Esophagus mucosa (tissue), 1 donor: ENCODE measurements around the gene OR10A5. TPM values are rescaled to one million over a fixed set of nuclear protein-coding genes. Genes with fewer than 3 reads are reported as not detected.
"Not testable (repeated sequence)": the region's sequence is repeated elsewhere in the genome, so short reads cannot be mapped to it uniquely, and the experiment has no call there.

Experiments used
- ATAC-seq: fragments of 200-7000 bp; cut with Tn5 transposase; one replicate; pipeline ENCODE4 v1.9.1; 2020
- total RNA-seq: library from RNA; stranded (reverse); gene quantifications from one replicate; pipeline ENCODE4 v1.2.4, GENCODE V29; 2023
- donor health status: DM: yes; HTN: yes; CAD: no.

The OR10A5 gene, protein sequence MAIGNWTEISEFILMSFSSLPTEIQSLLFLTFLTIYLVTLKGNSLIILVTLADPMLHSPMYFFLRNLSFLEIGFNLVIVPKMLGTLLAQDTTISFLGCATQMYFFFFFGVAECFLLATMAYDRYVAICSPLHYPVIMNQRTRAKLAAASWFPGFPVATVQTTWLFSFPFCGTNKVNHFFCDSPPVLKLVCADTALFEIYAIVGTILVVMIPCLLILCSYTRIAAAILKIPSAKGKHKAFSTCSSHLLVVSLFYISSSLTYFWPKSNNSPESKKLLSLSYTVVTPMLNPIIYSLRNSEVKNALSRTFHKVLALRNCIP
- total RNA-seq = not detected

DNA sequence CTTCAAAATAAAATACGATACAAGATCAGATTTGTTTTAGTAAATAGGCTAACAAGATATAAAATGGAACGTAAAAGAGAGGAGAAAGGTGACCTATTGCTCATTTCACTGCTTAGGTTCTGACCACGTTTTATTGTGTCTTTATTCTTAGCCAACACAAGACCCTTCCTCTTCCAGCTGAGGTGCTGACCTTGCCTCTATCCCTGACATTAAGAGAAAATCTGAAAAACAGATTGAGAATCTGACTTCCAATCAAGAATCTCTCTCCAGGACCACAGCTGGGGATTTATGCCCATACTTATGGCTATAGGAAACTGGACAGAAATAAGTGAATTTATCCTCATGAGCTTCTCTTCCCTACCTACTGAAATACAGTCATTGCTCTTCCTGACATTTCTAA, at the start of gene OR10A5:
TSS of gene OR10A5 (plus strand) at position 301 of the 400 bp plus-strand sequence. CDS start at position 301, 0 bp downstream.
- no peak for ATAC-seq

DNA sequence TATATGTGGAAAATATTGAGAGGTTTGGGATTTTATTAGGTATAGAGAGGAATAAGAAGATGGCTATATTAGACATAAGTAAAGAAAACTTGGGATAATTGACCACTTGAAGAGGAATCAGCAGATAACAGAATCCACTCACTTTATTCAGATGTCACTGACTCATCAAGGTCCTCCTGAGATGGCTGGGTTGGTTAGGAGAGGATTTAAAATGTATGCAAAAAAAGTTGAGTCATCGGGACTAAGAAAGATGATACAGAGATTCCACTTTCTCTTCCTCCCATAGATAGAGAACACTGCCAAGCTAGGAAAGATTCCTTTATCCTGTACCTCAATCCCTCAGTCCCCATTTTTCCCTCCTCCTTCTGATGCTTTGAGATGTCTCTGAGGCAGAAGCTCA, 46.1 kb upstream of the OR10A5 start, which contains the start of gene OR6A2:
TSS of gene OR6A2 (minus strand) at position 288 of the 400 bp plus-strand sequence. CDS start 3,981 bp downstream, outside the sequence.
- no peak for ATAC-seq

DNA sequence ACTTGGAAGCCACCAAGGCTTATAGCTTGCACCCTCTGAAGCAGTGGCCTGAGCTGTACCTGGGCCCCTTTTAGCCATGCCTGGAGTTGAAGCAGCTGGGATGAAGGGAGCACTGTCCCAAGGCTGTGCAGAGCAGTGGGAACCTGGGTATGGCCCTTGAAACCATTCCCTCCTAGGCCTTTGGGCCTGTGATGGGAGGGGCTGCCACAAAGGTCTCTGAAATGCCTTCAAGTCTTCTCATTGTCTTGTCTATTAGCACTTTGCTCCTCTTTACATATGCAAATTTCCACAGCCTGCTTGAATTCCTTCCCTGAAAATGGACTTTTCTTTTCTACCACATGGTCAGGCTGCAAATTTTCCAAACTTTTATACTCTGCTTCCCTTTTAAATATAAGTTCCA, 44.4 kb upstream of the OR10A5 start:
- not testable (repeated sequence) for ATAC-seq

DNA sequence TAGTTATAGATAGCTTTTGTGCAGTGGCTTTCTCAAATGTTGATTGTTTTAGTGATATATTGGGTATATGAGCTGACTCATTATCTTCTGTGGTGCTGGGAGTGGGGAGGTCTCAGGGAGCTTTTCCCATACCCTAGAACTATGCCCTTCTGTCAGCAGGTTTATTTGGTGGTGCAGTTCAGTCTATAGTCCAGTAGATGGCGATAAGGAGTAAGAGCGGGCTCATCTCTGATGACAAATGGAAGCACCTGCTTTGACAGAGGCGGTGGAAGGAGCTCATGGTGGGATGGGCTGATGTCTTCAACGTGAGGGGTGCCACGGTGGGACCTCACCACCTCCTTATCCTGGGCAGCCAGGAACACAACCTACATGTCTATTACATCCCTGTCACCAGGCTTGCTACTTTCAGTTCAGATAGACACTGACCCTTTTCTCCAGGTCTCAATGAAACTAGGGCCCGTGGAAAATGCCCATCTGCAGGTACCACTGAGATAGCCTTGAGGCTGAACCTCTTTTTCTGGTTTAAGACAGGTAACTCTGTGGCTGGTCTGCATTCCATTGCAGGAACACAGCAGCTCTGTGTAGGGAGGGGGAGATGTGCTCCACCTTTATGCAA, 33.0 kb upstream of the OR10A5 start:
- ATAC-seq = peak; percentile 74

DNA sequence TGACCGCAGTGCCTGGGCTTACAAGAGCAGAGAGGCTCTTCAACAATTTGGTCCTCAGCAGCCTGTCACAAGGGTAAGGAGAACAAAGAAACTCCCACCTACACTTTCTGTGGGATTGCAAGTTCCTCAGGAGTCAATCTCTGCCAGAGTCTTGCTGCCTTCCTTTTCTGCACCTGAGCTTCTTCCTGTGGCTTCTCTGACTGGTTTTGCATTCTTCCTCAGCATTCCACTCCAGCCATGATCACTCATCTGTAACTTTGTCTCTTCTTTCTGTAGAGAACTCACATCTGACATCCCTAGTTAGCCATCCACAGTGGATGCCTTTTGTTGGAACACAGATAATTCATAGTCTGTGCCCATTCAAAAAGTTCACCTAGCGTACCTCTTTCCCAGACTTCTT, 31.8 kb upstream of the OR10A5 start:
- ATAC-seq = no peak

DNA sequence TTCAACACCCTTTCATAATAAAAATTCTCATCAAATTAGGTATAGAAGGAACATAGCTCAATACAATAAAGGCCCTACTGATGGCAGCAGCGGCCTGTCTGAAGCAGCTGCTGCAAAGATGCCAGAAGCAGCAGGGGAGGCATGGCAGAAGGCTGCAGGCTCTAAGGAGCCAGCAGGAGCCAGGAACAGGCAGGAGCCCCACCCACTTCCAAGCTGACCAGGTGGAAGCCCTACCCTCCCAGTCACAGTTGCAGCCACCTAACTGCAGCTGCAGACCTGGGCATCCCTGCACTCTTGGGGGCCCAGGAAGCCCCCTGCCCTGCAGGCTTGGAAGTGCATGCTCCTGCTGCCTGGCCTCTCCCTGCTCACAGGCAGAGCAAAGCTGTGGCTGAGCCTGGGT, 27.8 kb upstream of the OR10A5 start:
- no peak for ATAC-seq

DNA sequence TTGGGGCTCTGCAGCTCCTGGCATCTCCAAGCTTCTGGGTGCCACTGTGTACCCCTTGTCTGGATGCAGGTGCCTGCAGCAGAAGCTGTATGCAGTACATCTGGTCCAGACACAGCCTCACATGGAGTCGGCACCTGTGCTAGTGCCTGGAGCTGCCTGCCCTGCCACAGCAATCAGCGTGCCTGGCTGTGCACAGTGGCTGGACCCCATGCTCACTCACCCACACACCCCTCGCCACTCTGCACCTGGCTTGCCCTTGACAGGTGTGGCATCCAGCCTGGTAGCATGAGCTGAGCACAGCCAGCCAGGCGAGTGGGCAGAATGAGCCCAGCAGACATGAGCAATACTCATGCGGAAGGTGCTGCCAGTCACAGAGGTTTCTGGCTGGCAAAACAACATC, 26.5 kb upstream of the OR10A5 start:
- no peak for ATAC-seq

DNA sequence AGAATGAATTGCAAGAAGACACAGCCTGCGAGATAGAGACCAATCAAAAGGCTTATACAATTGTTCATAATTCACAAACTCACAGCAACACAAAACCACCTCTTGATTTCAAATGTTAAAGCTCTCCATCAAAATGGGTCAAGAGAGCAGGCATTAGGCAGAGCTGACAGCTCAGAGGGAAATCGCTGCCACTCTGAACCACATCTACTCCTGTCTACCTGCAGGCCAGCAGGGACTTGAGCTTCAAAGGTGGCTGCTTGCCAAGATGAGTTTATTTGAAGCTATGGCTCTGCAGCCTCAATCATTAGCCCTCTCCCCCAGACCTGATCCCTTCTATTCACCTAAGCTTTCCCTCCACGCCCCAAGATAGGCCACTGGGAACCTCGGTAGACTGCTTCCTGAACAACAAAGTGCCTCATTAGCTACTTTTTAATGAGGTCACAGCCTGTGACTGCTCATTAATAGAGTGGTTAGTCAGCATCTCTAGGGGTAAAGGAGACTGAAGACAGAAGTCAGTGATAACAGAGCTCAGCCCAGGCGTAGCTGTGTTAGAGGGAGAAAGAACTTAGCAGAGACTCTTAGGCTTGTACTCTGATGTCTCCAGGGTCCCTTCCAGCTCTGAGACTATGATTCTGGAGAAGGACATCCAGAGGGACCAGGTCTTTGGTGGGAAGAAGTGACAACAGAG, 21.2 kb upstream of the OR10A5 start:
- ATAC-seq = no peak

DNA sequence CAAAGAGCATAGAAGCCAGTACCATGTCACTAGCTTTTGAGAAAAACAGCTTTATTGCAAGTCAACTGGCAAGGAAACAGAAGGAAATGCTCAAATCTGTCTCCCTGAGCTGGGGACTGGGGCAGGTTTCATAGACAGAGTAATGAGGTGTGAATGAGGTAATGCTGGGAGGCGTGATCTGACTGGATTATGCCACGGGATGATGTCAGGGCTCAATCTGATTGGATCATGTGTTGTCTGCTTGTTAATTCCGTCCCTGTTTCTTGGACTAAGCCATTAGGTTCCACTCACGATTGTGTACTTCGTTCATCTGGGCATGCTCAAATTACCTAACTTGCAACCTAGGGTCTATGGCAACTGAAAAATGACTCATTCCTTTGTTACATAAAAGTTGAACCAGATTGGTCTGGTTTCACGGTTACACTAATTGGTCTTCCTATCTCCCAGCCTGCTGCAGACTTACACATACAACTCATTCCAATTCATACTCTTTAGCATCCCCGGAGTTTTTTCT, 20.2 kb upstream of the OR10A5 start:
- ATAC-seq = no peak

DNA sequence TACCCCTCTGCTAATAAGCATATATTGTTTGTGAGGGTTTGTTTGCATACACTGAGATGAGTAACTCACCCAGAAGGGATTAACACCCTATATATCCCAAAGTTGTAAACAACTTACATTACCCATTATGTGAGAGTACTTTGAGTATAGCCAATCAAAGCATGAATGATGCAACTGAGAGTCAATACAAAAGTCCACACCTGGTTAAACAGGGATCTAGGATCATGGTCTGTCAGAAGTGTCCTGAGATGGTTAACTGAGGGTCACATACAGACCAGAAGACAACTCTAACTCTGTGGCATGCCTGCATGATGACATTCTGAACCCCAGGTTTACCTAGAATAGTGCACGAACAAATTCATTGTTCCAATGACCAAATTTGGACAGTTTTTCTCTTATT, 17.4 kb upstream of the OR10A5 start:
- no peak for ATAC-seq

DNA sequence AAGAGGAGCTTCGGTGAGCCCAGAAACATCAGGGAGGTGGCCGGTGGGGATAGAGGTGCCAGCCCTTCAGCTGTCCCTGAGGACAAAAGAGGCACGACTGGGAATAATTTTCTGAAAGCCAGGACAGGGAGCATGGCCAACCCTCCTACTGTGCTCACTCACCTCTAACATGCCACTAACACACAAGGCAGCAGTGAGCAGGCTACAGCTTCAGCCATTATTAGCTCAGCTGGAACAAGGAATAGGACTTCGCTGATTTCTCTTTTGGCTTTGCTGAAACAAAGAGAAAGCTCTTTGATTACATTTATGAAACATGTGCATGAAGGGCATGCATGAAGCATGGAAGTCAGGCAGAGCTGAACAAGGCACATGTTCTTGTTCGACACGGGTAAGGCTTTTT, 12.1 kb upstream of the OR10A5 start:
- no peak for ATAC-seq

DNA sequence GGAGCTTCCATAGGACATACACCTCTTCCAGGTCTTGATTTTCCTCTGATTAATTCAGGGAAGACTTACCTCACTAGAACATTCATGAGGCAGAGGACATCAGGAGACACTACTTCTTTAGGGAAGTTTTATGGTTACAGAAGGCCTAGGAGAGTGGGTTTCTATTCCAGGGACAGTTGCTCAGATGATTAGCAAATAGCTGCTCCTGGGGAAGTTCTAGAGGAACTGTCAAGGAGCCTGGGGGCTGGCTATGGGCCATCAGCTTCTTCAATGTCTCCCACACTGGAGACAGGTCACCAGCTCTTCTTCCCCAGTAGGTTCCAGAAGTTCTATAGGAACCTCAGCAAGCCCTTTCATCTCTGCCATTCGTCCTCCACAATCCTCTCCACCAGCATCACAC, 11.5 kb upstream of the OR10A5 start:
- ATAC-seq = no peak

DNA sequence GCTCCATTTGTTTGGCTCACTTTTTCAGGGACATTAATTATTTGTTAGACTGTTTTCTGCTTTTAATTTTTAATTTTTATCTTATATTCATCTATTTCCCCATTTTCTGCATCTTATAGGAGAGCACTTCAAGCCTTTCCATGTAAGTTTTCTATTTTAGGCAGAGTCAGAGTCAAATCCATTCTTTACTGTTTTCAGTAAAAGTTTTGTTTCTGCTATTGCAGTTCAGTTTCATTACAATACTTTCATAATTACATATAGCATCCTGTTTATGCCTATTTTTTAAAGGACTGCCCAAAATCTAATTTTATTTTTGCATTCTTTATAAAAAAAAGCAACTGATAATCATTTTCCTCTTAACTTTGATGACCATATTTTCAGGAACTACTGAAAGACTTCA, 3.8 kb upstream of the OR10A5 start:
- ATAC-seq = no peak

DNA sequence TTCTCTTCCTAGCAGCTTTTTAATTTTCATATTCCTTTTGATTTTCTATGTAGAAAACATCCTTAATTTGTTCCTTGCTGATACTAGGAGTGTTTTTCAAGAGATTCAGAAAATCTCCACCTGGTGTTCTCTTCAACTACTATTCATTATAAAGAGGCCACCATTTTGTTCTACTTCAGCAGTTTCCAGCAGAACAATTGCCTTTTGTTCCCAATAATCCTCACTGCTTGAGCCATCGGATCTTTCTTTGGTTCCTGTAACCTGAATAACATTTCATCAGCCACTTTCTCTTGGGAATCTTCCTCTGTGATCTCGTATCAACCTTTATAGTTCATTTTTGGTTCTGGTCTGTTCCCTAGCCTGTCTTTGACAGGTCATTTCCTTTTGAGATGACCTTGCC, 1.8 kb upstream of the OR10A5 start:
- no peak for ATAC-seq

DNA sequence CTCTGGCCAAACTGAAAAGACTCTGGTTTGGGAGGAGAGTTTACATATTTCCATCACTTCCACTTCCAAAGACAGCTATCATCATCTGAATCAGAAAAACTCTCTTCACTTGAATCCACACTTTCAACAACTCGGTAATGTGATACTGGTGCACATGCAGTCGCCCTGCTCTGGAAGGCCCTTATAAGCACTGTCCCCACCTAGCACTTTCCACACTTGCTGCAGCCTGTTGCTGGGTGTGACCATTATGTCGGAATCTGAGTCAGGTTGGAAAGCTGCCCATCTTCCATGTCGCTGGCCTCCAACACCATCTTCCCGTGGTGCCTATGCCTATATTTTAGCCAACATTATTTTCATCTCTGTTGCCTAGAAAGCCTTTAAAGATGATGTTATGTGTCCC, 1.1 kb upstream of the OR10A5 start:
- ATAC-seq = no peak

DNA sequence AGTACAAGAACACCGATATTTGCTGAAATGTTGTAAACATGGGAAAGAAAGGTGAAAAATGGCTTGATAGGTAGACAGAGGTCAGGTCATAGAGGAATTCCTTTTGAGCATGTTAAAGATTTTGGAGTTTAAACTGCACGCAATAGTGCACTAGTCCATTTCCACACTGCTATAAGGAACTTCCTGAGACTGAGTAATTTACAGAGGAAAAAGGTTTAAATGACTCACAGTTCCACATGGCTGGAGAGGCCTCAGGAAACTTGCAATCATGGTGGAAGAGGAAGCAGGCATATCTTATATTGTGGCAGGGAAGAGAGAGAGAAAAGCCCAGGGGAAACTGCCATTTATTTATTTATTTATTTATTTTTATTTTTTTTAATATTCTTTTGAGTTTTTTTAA, 5.0 kb downstream of the OR10A5 start:
- no peak for ATAC-seq

DNA sequence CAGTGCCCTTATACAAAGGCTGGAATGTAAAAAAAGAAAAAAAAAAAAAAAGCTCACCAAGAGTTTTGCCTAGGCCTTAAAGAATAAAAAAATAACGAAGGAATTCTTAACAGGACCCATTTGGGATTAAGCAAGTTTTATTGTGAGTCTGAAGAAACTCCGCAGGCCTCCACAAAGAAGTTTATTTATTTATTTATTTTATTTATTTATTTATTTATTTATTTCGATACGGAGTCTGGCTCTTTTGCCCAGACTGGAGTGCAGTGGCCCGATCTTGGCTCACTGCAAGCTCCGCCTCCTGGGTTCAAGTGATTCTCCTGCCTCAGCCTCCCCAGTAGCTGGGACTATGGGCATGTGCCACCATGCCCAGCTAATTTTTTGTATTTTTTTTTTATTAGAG, 9.3 kb downstream of the OR10A5 start:
- not testable (repeated sequence) for ATAC-seq

DNA sequence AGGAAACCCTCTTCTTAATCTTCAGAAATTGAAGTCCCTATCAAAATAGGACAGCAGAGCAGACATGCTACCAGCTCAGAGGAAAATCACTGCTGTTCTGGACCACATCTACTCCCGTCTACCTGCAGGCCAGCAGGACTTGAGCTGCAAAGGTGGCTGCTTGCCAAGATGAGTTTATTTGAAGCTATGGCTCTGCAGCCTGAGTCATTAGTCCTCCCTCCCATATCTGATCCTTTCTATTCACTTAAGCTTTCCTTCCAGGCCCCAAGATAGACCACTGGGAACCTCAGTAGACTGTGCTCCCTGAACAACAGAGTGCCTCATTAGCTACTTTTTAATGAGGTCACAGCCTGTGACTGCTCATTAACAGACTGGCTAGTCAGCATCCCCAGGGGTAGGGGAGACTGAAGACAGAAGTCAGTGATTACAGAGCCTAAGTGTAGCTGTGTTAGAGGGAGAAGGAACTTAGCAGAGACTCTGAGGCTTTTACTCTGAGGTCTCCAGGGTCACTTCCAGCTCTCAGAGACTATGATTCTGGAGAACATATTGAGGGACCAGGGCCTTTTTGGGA, 10.6 kb downstream of the OR10A5 start:
- ATAC-seq = peak; percentile 60

DNA sequence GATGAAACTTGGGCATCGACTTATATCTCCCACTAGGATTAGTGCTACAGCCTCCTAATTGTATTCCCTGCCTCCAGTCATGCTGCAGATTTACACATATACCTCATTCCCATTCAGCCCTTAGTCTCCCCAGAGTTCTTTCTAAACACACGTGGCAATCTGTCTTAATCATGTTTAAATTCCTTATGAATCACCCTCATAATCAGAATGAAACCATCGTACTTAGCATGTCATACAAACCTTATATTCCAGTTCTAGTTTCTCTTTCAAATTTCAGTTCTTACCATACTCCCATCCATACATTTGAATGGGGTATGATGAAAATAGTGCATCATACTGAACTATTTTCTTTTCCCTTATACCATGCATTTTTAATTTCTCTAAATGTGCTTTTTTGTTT, 11.4 kb downstream of the OR10A5 start:
- ATAC-seq = peak; percentile 45

DNA sequence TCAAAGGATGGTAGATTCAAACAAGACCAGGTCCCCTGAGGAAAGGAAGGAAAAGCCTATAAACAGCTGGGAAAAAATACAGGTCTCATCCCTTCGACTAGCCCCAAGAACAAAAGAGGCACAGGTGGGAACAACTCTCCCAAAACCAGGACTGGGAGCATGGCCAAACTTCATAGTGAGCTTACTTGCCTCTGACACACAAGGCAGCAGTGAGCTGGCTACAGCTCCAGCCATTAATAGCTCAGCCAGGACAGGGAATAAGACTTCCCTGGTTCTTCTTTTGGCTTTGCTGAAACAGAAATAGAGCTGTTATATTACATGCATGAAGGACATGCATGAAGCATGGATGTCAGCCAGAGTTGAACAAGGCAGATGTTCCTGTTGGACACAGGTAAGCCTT, 17.5 kb downstream of the OR10A5 start, which contains the start of gene OR10A2:
TSS of gene OR10A2 (plus strand) at position 97 of the 400 bp plus-strand sequence. CDS start 6,698 bp downstream, outside the sequence.
- ATAC-seq = no peak

DNA sequence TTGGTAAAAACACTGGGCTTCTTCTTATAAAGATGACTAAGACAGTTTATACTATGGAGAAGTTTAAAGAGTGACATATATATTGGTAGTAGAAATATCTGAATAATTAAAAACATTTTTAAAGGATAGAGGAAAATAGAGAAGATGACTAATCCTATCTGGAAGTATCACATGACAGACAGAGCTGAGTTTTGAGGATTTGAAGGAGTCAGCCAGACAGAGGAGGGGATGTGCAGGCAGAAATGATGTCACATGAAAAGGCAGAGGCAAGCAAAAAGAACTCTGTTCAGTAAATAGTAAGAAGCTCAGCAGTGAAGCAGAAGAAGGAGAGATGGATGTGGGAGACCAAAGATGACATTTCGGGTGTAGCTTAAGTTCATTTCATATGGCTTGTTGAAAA, 19.0 kb downstream of the OR10A5 start:
- ATAC-seq = no peak

DNA sequence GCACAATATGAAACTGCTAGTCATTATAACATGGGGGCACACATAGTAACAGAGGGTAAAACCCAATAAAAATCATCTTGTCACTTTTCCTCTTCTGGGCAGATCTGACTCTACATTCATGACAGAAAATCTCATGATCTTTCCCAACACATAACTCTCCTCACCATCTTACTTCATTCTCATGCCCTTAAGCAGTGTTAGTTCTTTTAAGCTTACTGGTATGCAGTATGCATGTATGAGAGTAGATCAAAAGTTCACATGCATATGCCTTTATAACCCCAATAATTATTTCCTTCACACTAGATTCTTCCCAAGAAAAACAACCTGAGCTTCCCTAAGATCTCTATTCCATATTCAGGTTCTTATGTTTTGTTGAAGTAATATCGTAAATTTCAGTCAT, 25.8 kb downstream of the OR10A5 start:
- no peak for ATAC-seq

DNA sequence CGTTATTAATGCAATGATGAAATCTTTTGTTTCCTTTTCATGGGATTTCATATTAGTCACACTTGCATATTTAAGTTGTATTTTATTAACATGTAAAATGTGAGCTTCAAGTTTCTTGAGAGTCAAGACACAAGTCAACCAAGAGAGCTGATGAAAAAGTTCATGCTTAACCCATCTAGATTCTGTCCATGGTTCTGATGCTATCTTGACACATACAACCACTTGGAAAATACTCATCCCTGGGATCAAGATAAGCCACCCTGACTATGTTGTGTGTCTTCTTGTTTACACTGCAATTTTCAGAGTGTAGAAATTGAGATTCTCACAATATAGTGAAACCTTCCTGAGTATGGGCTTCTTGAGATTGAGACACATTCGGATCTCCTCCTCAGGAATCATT, 30.3 kb downstream of the OR10A5 start:
- no peak for ATAC-seq
